HG03439 (cell line): Measurements from ENCODE around the gene C6.
"Not testable (repeated sequence)": the region's sequence is repeated elsewhere in the genome, so short reads cannot be mapped to it uniquely, and the experiment has no call there.

Experiments used
- ATAC-seq: cut with Tn5 transposase; IDR thresholded peaks from one replicate; pipeline ENCODE4 v1.9.1; 2021; ENCODE audit warnings: mild to moderate bottlenecking, moderate library complexity; ENCODE audit not compliant: unreplicated experiment

C6 gene

GRCh38 chr5:41213340-41213739, at the start of gene C6:
TSS of gene C6 (minus strand) at chr5:41213532. CDS start at chr5:41203230, 10,302 bp downstream.
- no peak for ATAC-seq

- ATAC-seq, result no peak
Measured at GRCh38 chr5:41256400-41256799, 43.1 kb upstream of the C6 start.

- no peak for ATAC-seq
Measured at GRCh38 chr5:41253109-41253508, 39.8 kb upstream of the C6 start.

GRCh38 chr5:41252036-41252435, 38.7 kb upstream of the C6 start:
- no peak for ATAC-seq

GRCh38 chr5:41250351-41250987, 37.1 kb upstream of the C6 start:
- no peak for ATAC-seq

GRCh38 chr5:41247135-41247534, 33.8 kb upstream of the C6 start:
- ATAC-seq, result no peak

- ATAC-seq, result no peak
Measured at GRCh38 chr5:41246376-41246775, 33.0 kb upstream of the C6 start.

GRCh38 chr5:41243558-41243957, 30.2 kb upstream of the C6 start:
- ATAC-seq, result no peak

GRCh38 chr5:41240985-41241384, 27.7 kb upstream of the C6 start:
- ATAC-seq, result no peak

- no peak for ATAC-seq
Measured at GRCh38 chr5:41240390-41240789, 27.1 kb upstream of the C6 start.

- no peak for ATAC-seq
Measured at GRCh38 chr5:41234475-41234874, 21.1 kb upstream of the C6 start.

- ATAC-seq, result no peak
Measured at GRCh38 chr5:41232797-41233196, 19.5 kb upstream of the C6 start.

- not testable (repeated sequence) for ATAC-seq
Measured at GRCh38 chr5:41230276-41230675, 16.9 kb upstream of the C6 start.

- no peak for ATAC-seq
Measured at GRCh38 chr5:41223962-41224361, 10.6 kb upstream of the C6 start.

GRCh38 chr5:41219658-41220269, 6.4 kb upstream of the C6 start:
- ATAC-seq, result no peak

GRCh38 chr5:41218929-41219657, 5.8 kb upstream of the C6 start:
- no peak for ATAC-seq

- ATAC-seq, result no peak
Measured at GRCh38 chr5:41214182-41214581, 850 bp upstream of the C6 start.

GRCh38 chr5:41212935-41213334, 397 bp downstream of the C6 start:
- ATAC-seq, result no peak

- ATAC-seq, result no peak
Measured at GRCh38 chr5:41211417-41211816, 1.9 kb downstream of the C6 start.

GRCh38 chr5:41205475-41205874, 7.9 kb downstream of the C6 start:
- ATAC-seq, result not testable (repeated sequence)

- ATAC-seq, result no peak
Measured at GRCh38 chr5:41203033-41203432, 10.3 kb downstream of the C6 start.

- no peak for ATAC-seq
Measured at GRCh38 chr5:41201082-41201772, 12.1 kb downstream of the C6 start.
